ENCODE measurements around the gene RUSC1. TPM values are rescaled to one million over a fixed set of nuclear protein-coding genes. Genes with fewer than 3 reads are reported as not detected.

RUSC1 gene
- total RNA-seq, 1 experiment from 2014 or later: 66.9 TPM

DNA sequence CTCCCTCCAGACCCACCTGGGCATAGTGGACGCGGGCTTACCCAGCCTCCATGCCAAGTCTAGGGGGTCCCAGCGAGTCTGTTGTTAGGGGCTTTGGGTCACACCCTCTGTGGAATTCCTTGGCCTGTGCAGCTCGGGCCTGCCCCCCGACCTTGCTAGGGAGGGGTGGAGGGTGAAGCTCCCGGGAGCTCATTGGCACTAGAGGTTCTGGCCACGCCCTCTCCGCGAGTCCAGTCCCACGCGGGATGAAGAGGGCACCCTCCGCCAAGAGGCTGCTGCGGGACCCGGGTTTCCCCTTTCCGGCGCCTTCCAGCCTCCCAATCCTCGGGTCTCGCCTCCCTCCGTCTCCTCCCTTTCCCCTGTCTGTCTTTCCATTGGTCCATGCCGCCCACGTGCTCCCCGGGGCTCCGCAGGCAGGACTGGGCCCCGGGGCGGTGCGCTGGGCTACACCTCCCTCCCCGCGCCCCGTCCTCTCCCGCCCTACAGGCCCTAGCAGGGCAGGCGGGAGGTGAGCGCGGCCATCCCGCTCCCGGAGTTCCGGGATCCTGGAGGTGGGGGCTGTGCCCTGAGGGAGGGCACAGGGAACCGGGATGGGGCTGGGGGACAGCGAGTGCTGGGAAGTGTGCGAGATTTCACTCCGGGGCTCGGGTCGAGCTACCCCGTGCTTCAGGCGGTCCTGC lies 3.5 kb downstream of the RUSC1 start:
- Mint-ChIP-seq H3K27me3 (ENCODE audit: low read depth) (no peaks in the 10 kb centered on the region; the same call in none of the 2 replicates), H3K27ac (peak overlapping the region; percentile 44 to 70 (median 59); a peak in 3 of 7 replicates), H3K36me3 (ENCODE audit: insufficient read depth in 1 of 3, low read depth in 3 of 3) (peaks cover 3 to 39% (median 34%) of the 10 kb centered on the region in 3 experiments; a peak in 6 of 7 replicates), H3K9me3 (no peaks in the 10 kb centered on the region), H3K4me3 (peak overlapping the region; percentile 93 to 96), H3K4me1 (peaks cover 36 to 38% of the 10 kb centered on the region in 2 experiments)
- Histone ChIP-seq H3K56ac (ENCODE audit: insufficient read length, low read depth, low read length) (no peak overlapping the region), H3K4me1 (ENCODE audit: insufficient read depth, low read length) (peaks cover 2% of the 10 kb centered on the region; the same call in 1 of the 2 replicates), H3K23me2 (ENCODE audit: insufficient read length, low read depth, low read length, poor library complexity, severe bottlenecking) (peaks cover 31% of the 10 kb centered on the region), H3K9me3 (ENCODE audit: control insufficient read depth, low read depth, low read length) (no peaks in the 10 kb centered on the region), H3T11ph (ENCODE audit: low read length) (no peak overlapping the region), H3K27me3 (ENCODE audit: insufficient read depth, low read length) (no peaks in the 10 kb centered on the region), H3K4ac (ENCODE audit: low read depth, low read length) (no peak overlapping the region), H3K27ac (ENCODE audit: insufficient read length, low read depth, low read length) (no peak overlapping the region), H3K79me2 (ENCODE audit: insufficient read depth, low read length) (no peaks in the 10 kb centered on the region), H3K4me2 (ENCODE audit: insufficient read depth, insufficient read length, low read length) (peak overlapping the region; percentile 68), H3K18ac (ENCODE audit: insufficient read length, low read depth, low read length) (peak overlapping the region; percentile 33), H4K20me1 (ENCODE audit: control insufficient read depth, insufficient read depth, insufficient read length) (no peaks in the 10 kb centered on the region), H3K14ac (ENCODE audit: insufficient read depth, low read length) (no peak overlapping the region; the same call in 1 of the 2 replicates), H2BK15ac (ENCODE audit: low read depth, low read length) (no peak overlapping the region), H2AFZ (ENCODE audit: low read length) (no peak overlapping the region), H2BK12ac (ENCODE audit: insufficient read length, low read depth, low read length) (no peak overlapping the region), H3K9ac (ENCODE audit: extremely low read depth, insufficient read length, low read length) (peak overlapping the region; percentile 39), H3K23ac (ENCODE audit: insufficient read length, low read depth, low read length) (no peak overlapping the region), H4K8ac (replicated peaks; ENCODE audit: insufficient read length, low read depth, low read length) (no peak overlapping the region), H4K5ac (ENCODE audit: insufficient read length, low read depth, low read length) (no peak overlapping the region), H3K79me1 (ENCODE audit: insufficient read depth, low read depth, low read length, poor library complexity, severe bottlenecking) (no peaks in the 10 kb centered on the region), H2BK5ac (ENCODE audit: insufficient read length, low read length) (no peak overlapping the region), H2BK20ac (ENCODE audit: low read depth, low read length, poor library complexity, severe bottlenecking) (no peak overlapping the region), H2AK5ac (ENCODE audit: insufficient read length, low read length) (no peak overlapping the region), H2BK120ac (ENCODE audit: low read depth, low read length, poor library complexity, severe bottlenecking) (no peak overlapping the region), H4K91ac (ENCODE audit: insufficient read length, low read depth, low read length) (no peak overlapping the region)
- no CpG with 5 or more reads among the region's 44 CpGs for WGBS (ENCODE audit: extremely low coverage, insufficient read length, low lambda C conversion rate)
- TF ChIP-seq, protein P1, sequence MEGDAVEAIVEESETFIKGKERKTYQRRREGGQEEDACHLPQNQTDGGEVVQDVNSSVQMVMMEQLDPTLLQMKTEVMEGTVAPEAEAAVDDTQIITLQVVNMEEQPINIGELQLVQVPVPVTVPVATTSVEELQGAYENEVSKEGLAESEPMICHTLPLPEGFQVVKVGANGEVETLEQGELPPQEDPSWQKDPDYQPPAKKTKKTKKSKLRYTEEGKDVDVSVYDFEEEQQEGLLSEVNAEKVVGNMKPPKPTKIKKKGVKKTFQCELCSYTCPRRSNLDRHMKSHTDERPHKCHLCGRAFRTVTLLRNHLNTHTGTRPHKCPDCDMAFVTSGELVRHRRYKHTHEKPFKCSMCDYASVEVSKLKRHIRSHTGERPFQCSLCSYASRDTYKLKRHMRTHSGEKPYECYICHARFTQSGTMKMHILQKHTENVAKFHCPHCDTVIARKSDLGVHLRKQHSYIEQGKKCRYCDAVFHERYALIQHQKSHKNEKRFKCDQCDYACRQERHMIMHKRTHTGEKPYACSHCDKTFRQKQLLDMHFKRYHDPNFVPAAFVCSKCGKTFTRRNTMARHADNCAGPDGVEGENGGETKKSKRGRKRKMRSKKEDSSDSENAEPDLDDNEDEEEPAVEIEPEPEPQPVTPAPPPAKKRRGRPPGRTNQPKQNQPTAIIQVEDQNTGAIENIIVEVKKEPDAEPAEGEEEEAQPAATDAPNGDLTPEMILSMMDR (conservative IDR thresholded peaks at IDR 0.05): no peak
- peak; percentile 95 for DNase-seq
